ENCODE results near the gene IDNK. TPM values are rescaled to one million over a fixed set of nuclear protein-coding genes. Genes with fewer than 3 reads are reported as not detected.
A peak's percentile ranks its signal among the peaks of the same experiment; 100 is the strongest.
"Not testable (repeated sequence)": the region's sequence is repeated elsewhere in the genome, so short reads cannot be mapped to it uniquely, and the experiment has no call there.

IDNK gene
- total and polyA plus RNA-seq, 4 experiments from 2014 or later = 10.1 to 24.9 (median 14.5) TPM

GRCh38 chr9:83596899-83597504 lies 25.9 kb upstream of the IDNK start:
- H3K9me3 Mint-ChIP-seq = no peaks in the 10 kb centered on the region
- intact Hi-C loops (cut with micrococcal nuclease) = no loop called here
- Histone ChIP-seq H3K27ac (ENCODE audit: low read depth, low read length) (no peak overlapping the region), H3K9me3 (ENCODE audit: control insufficient read depth in 1 of 2, low read length in 2 of 2) (no peaks in the 10 kb centered on the region), H3K36me3 (ENCODE audit: insufficient read depth, low read length) (no peaks in the 10 kb centered on the region), H3K4me3 (ENCODE audit: low read length in 2 of 2) (no peak overlapping the region), H3K27me3 (ENCODE audit: insufficient read depth, low read length) (no peaks in the 10 kb centered on the region), H3K4me1 (ENCODE audit: insufficient read depth, low read length) (no peaks in the 10 kb centered on the region)
- ChIA-PET CTCF (ENCODE audit: partially characterized antibody) (interaction anchor here (0.8 to 2.4 kb wide), 5 partner anchors 29 to 264 kb away, joined by 3 to 5 read pairs (median 3); no protein-coding TSS in a partner anchor), POLR2A (ENCODE audit: partially characterized antibody) (no interaction called here)
- no peak overlapping the region for H3K4me3 Mint-ChIP-seq
- no peaks in the 10 kb centered on the region for H3K36me3 Mint-ChIP-seq
- H3K27me3 Mint-ChIP-seq = peaks cover 0 to 1% of the 10 kb centered on the region in 2 donors
- no peaks in the 10 kb centered on the region for H3K4me1 Mint-ChIP-seq
- peak in 2 of 5 donors; percentile 19 to 20 for DNase-seq
- H3K27ac Mint-ChIP-seq = peak overlapping the region in 1 of 7 donors; percentile 23

DNA sequence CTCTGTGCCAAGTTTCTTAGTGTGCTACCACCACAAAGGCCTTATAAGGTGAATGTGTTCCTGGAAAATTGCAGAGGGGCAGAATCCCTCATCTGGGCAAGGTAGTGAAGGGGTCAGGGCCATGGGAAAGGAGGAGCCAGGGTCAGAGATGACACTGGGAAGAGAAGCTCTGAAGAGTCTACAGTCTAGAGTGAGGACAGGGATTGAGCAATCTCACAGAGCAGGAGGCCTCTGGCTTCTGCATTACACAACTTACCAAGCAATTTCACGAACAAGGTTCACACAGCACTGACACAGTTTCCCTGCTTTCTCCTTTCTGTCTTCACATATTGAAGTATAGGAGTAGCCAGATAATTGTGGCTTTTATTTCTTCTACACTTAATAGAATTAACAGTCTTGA lies 24.5 kb upstream of the IDNK start:
- Histone ChIP-seq H3K4me3 (ENCODE audit: low read length in 2 of 2) (no peak overlapping the region), H3K27ac (ENCODE audit: low read depth, low read length) (no peak overlapping the region), H3K9me3 (ENCODE audit: control insufficient read depth in 1 of 2, low read length in 2 of 2) (no peaks in the 10 kb centered on the region), H3K27me3 (ENCODE audit: insufficient read depth, low read length) (no peaks in the 10 kb centered on the region), H3K4me1 (ENCODE audit: insufficient read depth, low read length) (no peaks in the 10 kb centered on the region), H3K36me3 (ENCODE audit: insufficient read depth, low read length) (no peaks in the 10 kb centered on the region)
- Mint-ChIP-seq H3K4me1 (no peaks in the 10 kb centered on the region), H3K27ac (no peak overlapping the region), H3K36me3 (no peaks in the 10 kb centered on the region), H3K4me3 (no peak overlapping the region), H3K27me3 (peaks cover 0 to 1% of the 10 kb centered on the region in 2 donors), H3K9me3 (peaks cover 0 to 2% (median 0%) of the 10 kb centered on the region in 8 donors)
- CTCF ChIA-PET (ENCODE audit: partially characterized antibody) = interaction anchor here (0.6 to 1.1 kb wide), 2 partner anchors 264 to 431 kb away, joined by 3 read pairs; no protein-coding TSS in a partner anchor
- DNase-seq = no peak
- intact Hi-C loops (cut with micrococcal nuclease) = no loop called here
- POLR2A ChIA-PET (ENCODE audit: partially characterized antibody) = no interaction called here

DNA sequence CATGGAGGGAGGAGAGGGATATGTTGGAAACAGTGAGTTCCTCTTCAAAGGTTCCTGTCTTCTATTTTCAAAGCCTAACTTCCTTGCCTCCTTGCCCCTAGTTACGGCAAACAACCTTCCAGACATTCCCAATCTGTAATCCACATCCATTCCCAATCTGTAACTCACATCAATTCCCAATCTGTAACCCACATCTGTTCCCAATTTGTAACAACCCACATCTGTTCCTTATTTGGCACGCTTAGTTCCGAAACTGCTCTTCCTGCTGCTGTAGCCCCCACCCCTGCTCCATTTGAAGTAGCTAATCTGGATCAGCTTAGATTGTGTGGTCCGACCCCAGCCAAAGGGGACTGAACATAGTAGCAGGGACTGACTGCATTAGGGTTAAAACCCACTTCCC lies 23.9 kb upstream of the IDNK start:
- Histone ChIP-seq H3K4me3 (ENCODE audit: low read length in 2 of 2) (no peak overlapping the region), H3K9me3 (ENCODE audit: control insufficient read depth in 1 of 2, low read length in 2 of 2) (no peaks in the 10 kb centered on the region), H3K36me3 (ENCODE audit: insufficient read depth, low read length) (no peaks in the 10 kb centered on the region), H3K27me3 (ENCODE audit: insufficient read depth, low read length) (no peaks in the 10 kb centered on the region), H3K4me1 (ENCODE audit: insufficient read depth, low read length) (no peaks in the 10 kb centered on the region), H3K27ac (ENCODE audit: low read depth, low read length) (no peak overlapping the region)
- DNase-seq = no peak
- peaks cover 0 to 2% (median 0%) of the 10 kb centered on the region in 8 donors for H3K9me3 Mint-ChIP-seq
- POLR2A ChIA-PET (ENCODE audit: partially characterized antibody) = no interaction called here
- H3K4me3 Mint-ChIP-seq = no peak overlapping the region
- no peaks in the 10 kb centered on the region for H3K4me1 Mint-ChIP-seq
- CTCF ChIA-PET (ENCODE audit: partially characterized antibody) = no interaction called here
- H3K27me3 Mint-ChIP-seq = peaks cover 0 to 1% of the 10 kb centered on the region in 2 donors
- intact Hi-C loops (cut with micrococcal nuclease) = no loop called here
- no peak overlapping the region for H3K27ac Mint-ChIP-seq
- no peaks in the 10 kb centered on the region for H3K36me3 Mint-ChIP-seq

DNA sequence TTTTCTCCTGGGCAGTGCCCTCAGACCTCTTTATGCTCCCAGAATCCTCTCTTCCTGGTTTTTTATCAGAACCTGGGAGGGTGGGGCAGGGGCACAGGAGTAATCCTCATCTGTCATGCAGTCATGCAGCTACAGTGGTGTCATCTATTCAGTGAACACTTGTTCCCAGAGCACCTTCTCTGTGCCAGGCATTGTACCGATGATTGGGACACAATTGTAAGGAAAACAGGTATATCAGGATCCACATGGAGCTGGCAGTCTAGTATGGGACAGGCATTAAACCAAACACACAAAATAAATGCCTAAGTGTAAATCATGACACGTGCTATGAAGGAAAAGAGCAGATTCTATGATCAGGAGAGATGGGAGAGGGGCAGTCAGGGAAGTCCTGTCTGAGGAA lies 21.5 kb upstream of the IDNK start:
- Mint-ChIP-seq H3K4me1 (no peaks in the 10 kb centered on the region), H3K9me3 (peaks cover 0 to 3% (median 0%) of the 10 kb centered on the region in 8 donors), H3K27me3 (peaks cover 0 to 1% of the 10 kb centered on the region in 2 donors), H3K4me3 (no peak overlapping the region), H3K27ac (no peak overlapping the region), H3K36me3 (no peaks in the 10 kb centered on the region)
- Histone ChIP-seq H3K27ac (ENCODE audit: low read depth, low read length) (no peak overlapping the region), H3K9me3 (ENCODE audit: control insufficient read depth in 1 of 2, low read length in 2 of 2) (no peaks in the 10 kb centered on the region), H3K4me3 (ENCODE audit: low read length in 2 of 2) (no peak overlapping the region), H3K4me1 (ENCODE audit: insufficient read depth, low read length) (no peaks in the 10 kb centered on the region), H3K27me3 (ENCODE audit: insufficient read depth, low read length) (no peaks in the 10 kb centered on the region), H3K36me3 (ENCODE audit: insufficient read depth, low read length) (no peaks in the 10 kb centered on the region)
- DNase-seq = no peak
- CTCF ChIA-PET (ENCODE audit: partially characterized antibody) = no interaction called here
- intact Hi-C loops (cut with micrococcal nuclease) = no loop called here
- POLR2A ChIA-PET (ENCODE audit: partially characterized antibody) = no interaction called here

- H3K27ac Mint-ChIP-seq; intact Hi-C loops (cut with micrococcal nuclease); H3K27me3 ChIP-seq (ENCODE audit: insufficient read depth, low read length); H3K4me1 ChIP-seq (ENCODE audit: insufficient read depth, low read length); H3K36me3 Mint-ChIP-seq; H3K36me3 ChIP-seq (ENCODE audit: insufficient read depth, low read length); H3K4me3 Mint-ChIP-seq; H3K4me1 Mint-ChIP-seq; H3K27me3 Mint-ChIP-seq; H3K9me3 Mint-ChIP-seq; POLR2A ChIA-PET (ENCODE audit: partially characterized antibody); CTCF ChIA-PET (ENCODE audit: partially characterized antibody); DNase-seq; H3K4me3 ChIP-seq (ENCODE audit: low read length in 2 of 2); H3K27ac ChIP-seq (ENCODE audit: low read depth, low read length); H3K9me3 ChIP-seq (ENCODE audit: control insufficient read depth in 1 of 2, low read length in 2 of 2): not testable (repeated sequence)
Measured at GRCh38 chr9:83607620-83608019, 15.3 kb upstream of the IDNK start.

DNA sequence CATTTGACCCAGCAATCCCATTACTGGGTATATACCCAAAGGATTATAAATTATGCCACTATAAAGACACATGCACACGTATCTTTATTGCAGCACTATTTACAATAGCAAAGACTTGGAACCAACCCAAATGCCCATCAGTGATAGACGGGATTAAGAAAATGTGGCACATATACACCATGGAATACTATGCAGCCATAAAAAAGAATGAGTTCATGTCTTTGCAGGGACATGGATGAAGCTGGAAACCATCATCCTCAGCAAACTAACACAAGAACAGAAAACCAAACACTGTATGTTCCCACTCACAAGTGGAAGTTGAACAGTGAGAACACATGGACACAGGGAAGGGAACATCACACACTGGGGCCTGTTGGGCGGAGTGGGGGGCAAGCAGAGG lies 9.6 kb upstream of the IDNK start:
- H3K9me3 Mint-ChIP-seq; H3K4me1 ChIP-seq (ENCODE audit: insufficient read depth, low read length); H3K27ac ChIP-seq (ENCODE audit: low read depth, low read length); H3K4me3 Mint-ChIP-seq; H3K9me3 ChIP-seq (ENCODE audit: control insufficient read depth in 1 of 2, low read length in 2 of 2); H3K27ac Mint-ChIP-seq; intact Hi-C loops (cut with micrococcal nuclease); H3K4me3 ChIP-seq (ENCODE audit: low read length in 2 of 2); POLR2A ChIA-PET (ENCODE audit: partially characterized antibody); H3K4me1 Mint-ChIP-seq; H3K27me3 ChIP-seq (ENCODE audit: insufficient read depth, low read length); DNase-seq; H3K27me3 Mint-ChIP-seq; H3K36me3 ChIP-seq (ENCODE audit: insufficient read depth, low read length); H3K36me3 Mint-ChIP-seq; CTCF ChIA-PET (ENCODE audit: partially characterized antibody): not testable (repeated sequence)

DNA sequence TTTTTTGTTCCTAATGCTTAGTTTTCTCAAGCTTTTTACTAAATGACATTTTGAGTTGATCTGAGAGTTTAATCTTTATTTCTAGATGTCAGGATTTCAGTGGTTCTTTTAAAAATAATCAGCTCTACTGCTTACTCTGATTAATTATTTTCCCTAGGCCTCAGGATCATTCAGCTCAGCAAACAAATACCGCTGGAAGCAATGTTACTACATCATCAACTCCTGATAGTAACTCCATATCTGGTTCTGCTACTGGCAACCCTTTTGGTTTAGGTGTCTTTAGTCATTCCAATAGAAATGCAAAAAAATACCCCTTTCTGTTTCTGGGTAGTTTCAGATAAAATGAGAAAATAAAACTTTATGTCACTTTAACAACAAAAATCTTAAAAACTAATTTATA lies 5.6 kb upstream of the IDNK start:
- intact Hi-C loops (cut with micrococcal nuclease) = no loop called here
- no peaks in the 10 kb centered on the region for H3K36me3 Mint-ChIP-seq
- no peaks in the 10 kb centered on the region for H3K27me3 ChIP-seq (ENCODE audit: insufficient read depth, low read length)
- CTCF ChIA-PET (ENCODE audit: partially characterized antibody) = interaction anchor here (1.1 to 1.4 kb wide), 2 partner anchors 32 to 33 kb away, joined by 3 read pairs; no protein-coding TSS in a partner anchor
- H3K27ac ChIP-seq (ENCODE audit: low read depth, low read length) = no peak overlapping the region
- H3K27me3 Mint-ChIP-seq = no peaks in the 10 kb centered on the region
- peaks cover 3 to 12% (median 6%) of the 10 kb centered on the region in 4 donors for H3K4me1 Mint-ChIP-seq
- peaks cover 1% of the 10 kb centered on the region for H3K4me1 ChIP-seq (ENCODE audit: insufficient read depth, low read length)
- POLR2A ChIA-PET (ENCODE audit: partially characterized antibody) = no interaction called here
- no peak overlapping the region for H3K27ac Mint-ChIP-seq
- no peaks in the 10 kb centered on the region for H3K9me3 Mint-ChIP-seq
- H3K36me3 ChIP-seq (ENCODE audit: insufficient read depth, low read length) = no peaks in the 10 kb centered on the region
- no peak for DNase-seq
- no peak overlapping the region for H3K4me3 Mint-ChIP-seq
- H3K9me3 ChIP-seq (ENCODE audit: control insufficient read depth in 1 of 2, low read length in 2 of 2) = no peaks in the 10 kb centered on the region
- H3K4me3 ChIP-seq (ENCODE audit: low read length in 2 of 2) = no peak overlapping the region

Measured in CD4-positive, alpha-beta memory T cell (primary cell).